ENCODE measurements around the gene SRP54.

SRP54 gene

DNA sequence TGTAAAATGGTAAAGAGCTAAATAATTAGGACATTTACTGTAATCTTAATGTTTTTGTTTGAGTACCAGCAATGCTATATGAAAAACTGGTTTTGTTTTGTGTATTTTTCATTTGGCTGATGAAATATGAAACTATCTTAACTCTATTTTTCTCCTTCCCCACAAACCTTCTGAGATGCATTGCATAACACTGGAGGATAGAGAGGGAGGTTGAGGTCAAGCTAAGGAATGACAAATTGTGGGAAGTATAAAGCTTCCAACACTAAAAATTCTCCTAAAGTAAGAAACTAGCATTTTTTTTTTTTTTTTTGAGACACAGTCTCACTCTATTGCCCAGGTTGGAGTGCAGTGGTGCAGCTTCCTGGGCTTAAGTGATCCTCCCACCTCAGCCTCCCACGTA lies 31.5 kb upstream of the SRP54 start:
- Histone ChIP-seq H3K36me3 (ENCODE audit: control insufficient read depth in 2 of 2, insufficient read depth in 1 of 2, low read length in 2 of 2) (peaks cover 4 to 8% of the 10 kb centered on the region in 2 experiments; a peak in 2 of 3 replicates), H3K4me1 (ENCODE audit: control insufficient read depth, insufficient read depth, low read length) (no peaks in the 10 kb centered on the region), H3K4me3 (ENCODE audit: low read depth, low read length) (no peak overlapping the region), H3K27ac (ENCODE audit: extremely low read depth, low read depth, low read length) (no peak overlapping the region), H3K9me3 (ENCODE audit: control insufficient read depth, insufficient read depth, low read depth, low read length) (no peaks in the 10 kb centered on the region)
- ChIA-PET POLR2A (interaction anchor here (0.6 kb wide), 1 partner anchor 163 kb away, joined by 3 read pairs; no protein-coding TSS in a partner anchor), CTCF (interaction anchor here (0.5 kb wide), 1 partner anchor 256 kb away, joined by 3 read pairs; no protein-coding TSS in a partner anchor)
- TF ChIP-seq ZSCAN5A (tag by site-specific recombination; IDR thresholded peaks at IDR 0.05) (no peak), ZNF792 (tag by site-specific recombination; IDR thresholded peaks at IDR 0.05) (no peak), ZNF354C (tag by site-specific recombination; IDR thresholded peaks at IDR 0.05; ENCODE audit: borderline replicate concordance, low read depth) (no peak), ZNF302 (tag by site-specific recombination; IDR thresholded peaks at IDR 0.05; ENCODE audit: low read depth) (no peak), KLF16 (tag by site-specific recombination; IDR thresholded peaks at IDR 0.05) (no peak), ZNF175 (tag by site-specific recombination; IDR thresholded peaks at IDR 0.05) (no peak), ZNF223 (tag by site-specific recombination; IDR thresholded peaks at IDR 0.05) (no peak), ZFP69B (tag by site-specific recombination; IDR thresholded peaks at IDR 0.05) (no peak), BCL11A (tag by site-specific recombination; IDR thresholded peaks at IDR 0.05; ENCODE audit: low read depth) (no peak), GLI2 (tag by site-specific recombination; IDR thresholded peaks at IDR 0.05; ENCODE audit: borderline replicate concordance, low read depth) (no peak), ZNF692 (tag by site-specific recombination; IDR thresholded peaks at IDR 0.05) (no peak), PRDM10 (tag by site-specific recombination; IDR thresholded peaks at IDR 0.05) (no peak), BCL11B (tag by site-specific recombination; IDR thresholded peaks at IDR 0.05; ENCODE audit: low read depth) (no peak), ZNF366 (tag by site-specific recombination; conservative IDR thresholded peaks at IDR 0.05) (no peak), ZNF292 (tag by site-specific recombination; IDR thresholded peaks at IDR 0.05; ENCODE audit: borderline replicate concordance, low read depth) (no peak), ZNF654 (tag by site-specific recombination; IDR thresholded peaks at IDR 0.05; ENCODE audit: low read depth) (no peak), ZNF510 (tag by site-specific recombination; IDR thresholded peaks at IDR 0.05; ENCODE audit: insufficient replicate concordance) (no peak)
- TF ChIP-seq, protein P1, sequence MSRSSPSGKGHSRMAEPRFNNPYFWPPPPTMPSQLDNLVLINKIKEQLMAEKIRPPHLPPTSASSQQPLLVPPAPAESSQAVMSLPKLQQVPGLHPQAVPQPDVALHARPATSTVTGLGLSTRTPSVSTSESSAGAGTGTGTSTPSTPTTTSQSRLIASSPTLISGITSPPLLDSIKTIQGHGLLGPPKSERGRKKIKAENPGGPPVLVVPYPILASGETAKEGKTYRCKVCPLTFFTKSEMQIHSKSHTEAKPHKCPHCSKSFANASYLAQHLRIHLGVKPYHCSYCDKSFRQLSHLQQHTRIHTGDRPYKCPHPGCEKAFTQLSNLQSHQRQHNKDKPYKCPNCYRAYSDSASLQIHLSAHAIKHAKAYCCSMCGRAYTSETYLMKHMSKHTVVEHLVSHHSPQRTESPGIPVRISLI (tag by site-specific recombination; IDR thresholded peaks at IDR 0.05) = no peak
- TF ChIP-seq, protein P2, sequence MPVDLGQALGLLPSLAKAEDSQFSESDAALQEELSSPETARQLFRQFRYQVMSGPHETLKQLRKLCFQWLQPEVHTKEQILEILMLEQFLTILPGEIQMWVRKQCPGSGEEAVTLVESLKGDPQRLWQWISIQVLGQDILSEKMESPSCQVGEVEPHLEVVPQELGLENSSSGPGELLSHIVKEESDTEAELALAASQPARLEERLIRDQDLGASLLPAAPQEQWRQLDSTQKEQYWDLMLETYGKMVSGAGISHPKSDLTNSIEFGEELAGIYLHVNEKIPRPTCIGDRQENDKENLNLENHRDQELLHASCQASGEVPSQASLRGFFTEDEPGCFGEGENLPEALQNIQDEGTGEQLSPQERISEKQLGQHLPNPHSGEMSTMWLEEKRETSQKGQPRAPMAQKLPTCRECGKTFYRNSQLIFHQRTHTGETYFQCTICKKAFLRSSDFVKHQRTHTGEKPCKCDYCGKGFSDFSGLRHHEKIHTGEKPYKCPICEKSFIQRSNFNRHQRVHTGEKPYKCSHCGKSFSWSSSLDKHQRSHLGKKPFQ (tag by site-specific recombination; IDR thresholded peaks at IDR 0.05) = no peak
- TF ChIP-seq, protein P3, sequence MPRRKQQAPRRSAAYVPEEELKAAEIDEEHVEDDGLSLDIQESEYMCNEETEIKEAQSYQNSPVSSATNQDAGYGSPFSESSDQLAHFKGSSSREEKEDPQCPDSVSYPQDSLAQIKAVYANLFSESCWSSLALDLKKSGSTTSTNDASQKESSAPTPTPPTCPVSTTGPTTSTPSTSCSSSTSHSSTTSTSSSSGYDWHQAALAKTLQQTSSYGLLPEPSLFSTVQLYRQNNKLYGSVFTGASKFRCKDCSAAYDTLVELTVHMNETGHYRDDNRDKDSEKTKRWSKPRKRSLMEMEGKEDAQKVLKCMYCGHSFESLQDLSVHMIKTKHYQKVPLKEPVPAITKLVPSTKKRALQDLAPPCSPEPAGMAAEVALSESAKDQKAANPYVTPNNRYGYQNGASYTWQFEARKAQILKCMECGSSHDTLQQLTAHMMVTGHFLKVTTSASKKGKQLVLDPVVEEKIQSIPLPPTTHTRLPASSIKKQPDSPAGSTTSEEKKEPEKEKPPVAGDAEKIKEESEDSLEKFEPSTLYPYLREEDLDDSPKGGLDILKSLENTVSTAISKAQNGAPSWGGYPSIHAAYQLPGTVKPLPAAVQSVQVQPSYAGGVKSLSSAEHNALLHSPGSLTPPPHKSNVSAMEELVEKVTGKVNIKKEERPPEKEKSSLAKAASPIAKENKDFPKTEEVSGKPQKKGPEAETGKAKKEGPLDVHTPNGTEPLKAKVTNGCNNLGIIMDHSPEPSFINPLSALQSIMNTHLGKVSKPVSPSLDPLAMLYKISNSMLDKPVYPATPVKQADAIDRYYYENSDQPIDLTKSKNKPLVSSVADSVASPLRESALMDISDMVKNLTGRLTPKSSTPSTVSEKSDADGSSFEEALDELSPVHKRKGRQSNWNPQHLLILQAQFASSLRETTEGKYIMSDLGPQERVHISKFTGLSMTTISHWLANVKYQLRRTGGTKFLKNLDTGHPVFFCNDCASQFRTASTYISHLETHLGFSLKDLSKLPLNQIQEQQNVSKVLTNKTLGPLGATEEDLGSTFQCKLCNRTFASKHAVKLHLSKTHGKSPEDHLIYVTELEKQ (tag by site-specific recombination; IDR thresholded peaks at IDR 0.05; ENCODE audit: borderline replicate concordance) = no peak
